Nephron (organoid): ENCODE measurements around the gene DCST2.

Experiments
- H3K27ac Mint-ChIP-seq, 3 experiments: 2 replicates each; pipeline ENCODE4 v1.8.0; 2020; ENCODE audit warnings: mixed read lengths in 3 of 3, mild to moderate bottlenecking in 2 of 3, moderate library complexity in 1 of 3
- H3K27me3 Mint-ChIP-seq: 2 replicates; pipeline ENCODE4 v1.8.0; 2021; ENCODE audit warnings: low read depth, mild to moderate bottlenecking, moderate library complexity, mixed read lengths
- H3K36me3 Mint-ChIP-seq: 2 replicates; pipeline ENCODE4 v1.8.0; 2020; ENCODE audit warnings: low read depth, mixed read lengths
- H3K4me1 Mint-ChIP-seq: 2 replicates; pipeline ENCODE4 v1.8.0; 2020; ENCODE audit warnings: mixed read lengths
- H3K4me3 Mint-ChIP-seq, 3 experiments: 2 replicates each; pipeline ENCODE4 v1.8.0; 2020; ENCODE audit warnings: mild to moderate bottlenecking in 3 of 3, mixed read lengths in 3 of 3, moderate library complexity in 2 of 3
- H3K9me3 Mint-ChIP-seq: 2 replicates; pipeline ENCODE4 v1.8.0; 2020; ENCODE audit warnings: mixed read lengths
- TF ChIP-seq, protein P1 (sequence below), 3 experiments: fragments of 200-600 bp; sonication (generic); IDR thresholded peaks; one replicate each; pipeline ENCODE4 v1.5.0; 2021; ENCODE audit warnings: antibody characterized with exemption in 3 of 3; ENCODE audit not compliant: unreplicated experiment in 3 of 3

DCST2 gene

DNA sequence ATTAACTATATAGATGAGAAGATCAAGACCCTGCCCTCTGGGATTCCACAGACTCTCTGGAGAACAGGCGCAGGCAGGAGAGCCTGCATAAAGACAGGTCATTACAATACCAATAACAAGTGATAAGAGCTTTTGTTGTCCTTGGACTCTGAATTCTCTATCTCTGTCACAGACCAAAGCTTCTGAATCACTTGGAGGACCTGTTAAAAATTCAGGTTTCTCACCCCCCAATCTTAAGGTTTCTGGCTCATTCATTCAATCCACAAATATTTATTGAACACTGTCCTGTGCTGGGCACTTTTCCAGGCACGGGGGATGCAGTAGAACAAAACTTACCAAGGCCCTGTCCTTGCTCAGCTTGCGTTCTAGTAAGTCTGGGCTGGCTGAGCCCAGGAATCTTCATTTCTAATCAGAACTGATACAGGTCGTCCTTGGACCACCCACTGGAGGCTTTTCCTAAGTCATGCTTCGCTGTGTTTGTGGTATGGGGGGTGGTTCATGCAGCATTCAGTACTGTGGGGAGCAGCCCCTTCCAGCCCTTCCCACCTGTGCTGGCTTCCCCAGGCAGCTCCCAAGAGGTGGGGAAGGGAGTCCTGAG lies 31.4 kb upstream of the DCST2 start:
- peak overlapping the region; percentile 13 to 88 (median 69) for H3K27ac Mint-ChIP-seq
- no peaks in the 10 kb centered on the region for H3K9me3 Mint-ChIP-seq
- TF ChIP-seq, protein P1, sequence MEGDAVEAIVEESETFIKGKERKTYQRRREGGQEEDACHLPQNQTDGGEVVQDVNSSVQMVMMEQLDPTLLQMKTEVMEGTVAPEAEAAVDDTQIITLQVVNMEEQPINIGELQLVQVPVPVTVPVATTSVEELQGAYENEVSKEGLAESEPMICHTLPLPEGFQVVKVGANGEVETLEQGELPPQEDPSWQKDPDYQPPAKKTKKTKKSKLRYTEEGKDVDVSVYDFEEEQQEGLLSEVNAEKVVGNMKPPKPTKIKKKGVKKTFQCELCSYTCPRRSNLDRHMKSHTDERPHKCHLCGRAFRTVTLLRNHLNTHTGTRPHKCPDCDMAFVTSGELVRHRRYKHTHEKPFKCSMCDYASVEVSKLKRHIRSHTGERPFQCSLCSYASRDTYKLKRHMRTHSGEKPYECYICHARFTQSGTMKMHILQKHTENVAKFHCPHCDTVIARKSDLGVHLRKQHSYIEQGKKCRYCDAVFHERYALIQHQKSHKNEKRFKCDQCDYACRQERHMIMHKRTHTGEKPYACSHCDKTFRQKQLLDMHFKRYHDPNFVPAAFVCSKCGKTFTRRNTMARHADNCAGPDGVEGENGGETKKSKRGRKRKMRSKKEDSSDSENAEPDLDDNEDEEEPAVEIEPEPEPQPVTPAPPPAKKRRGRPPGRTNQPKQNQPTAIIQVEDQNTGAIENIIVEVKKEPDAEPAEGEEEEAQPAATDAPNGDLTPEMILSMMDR (IDR thresholded peaks at IDR 0.05; ENCODE audit: unreplicated experiment in 3 of 3), result no peak
- peaks cover 17% of the 10 kb centered on the region for H3K36me3 Mint-ChIP-seq
- peaks cover 17% of the 10 kb centered on the region for H3K27me3 Mint-ChIP-seq
- H3K4me3 Mint-ChIP-seq, result peak overlapping the region; percentile 86 to 92 (median 89)
- peaks cover 32% of the 10 kb centered on the region for H3K4me1 Mint-ChIP-seq

- peaks cover 17% of the 10 kb centered on the region for H3K36me3 Mint-ChIP-seq
- peak overlapping the region; percentile 13 to 88 (median 69) for H3K27ac Mint-ChIP-seq
- H3K27me3 Mint-ChIP-seq, result peaks cover 17% of the 10 kb centered on the region
- H3K9me3 Mint-ChIP-seq, result no peaks in the 10 kb centered on the region
- peak overlapping the region; percentile 86 to 92 (median 89) for H3K4me3 Mint-ChIP-seq
- TF ChIP-seq, protein P1 (IDR thresholded peaks at IDR 0.05; ENCODE audit: unreplicated experiment in 3 of 3), result no peak
- peaks cover 32% of the 10 kb centered on the region for H3K4me1 Mint-ChIP-seq
Measured at GRCh38 chr1:155064111-155064831, 30.7 kb upstream of the DCST2 start.

DNA sequence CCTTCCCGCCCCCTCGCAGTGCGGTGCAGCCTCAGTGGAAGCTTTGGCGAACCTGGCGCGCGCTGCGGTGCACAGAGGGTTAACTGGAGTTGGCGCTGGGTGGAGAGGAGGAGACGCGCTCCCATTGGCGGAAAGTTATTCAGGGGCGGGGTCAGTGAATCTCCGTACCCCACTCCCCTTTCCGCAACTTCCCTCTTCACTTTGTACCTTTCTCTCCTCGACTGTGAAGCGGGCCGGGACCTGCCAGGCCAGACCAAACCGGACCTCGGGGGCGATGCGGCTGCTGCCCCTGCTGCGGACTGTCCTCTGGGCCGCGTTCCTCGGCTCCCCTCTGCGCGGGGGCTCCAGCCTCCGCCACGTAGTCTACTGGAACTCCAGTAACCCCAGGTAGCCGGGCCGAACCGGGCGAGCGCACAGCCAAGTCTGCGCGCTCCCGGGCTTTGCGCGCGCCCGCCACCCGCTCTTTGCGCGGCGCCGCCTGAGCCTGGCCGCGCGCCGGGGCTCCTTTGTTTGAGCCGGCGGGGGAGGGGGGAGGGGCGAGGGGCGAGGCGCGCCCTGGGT lies 30.0 kb upstream of the DCST2 start, which contains the start of gene EFNA4:
Gene EFNA4, plus strand, starts transcription at position 191 of the 561 bp plus-strand sequence. Its CDS starts 84 bp downstream, at position 275.
- Mint-ChIP-seq H3K4me3 (peak within 1 kb of the TSS; percentile 86 to 92 (median 89)), H3K9me3 (no peaks in the 10 kb centered on the region), H3K4me1 (peaks cover 32% of the 10 kb centered on the region), H3K36me3 (peaks cover 16% of the 10 kb centered on the region), H3K27me3 (peaks cover 17% of the 10 kb centered on the region), H3K27ac (peak within 1 kb of the TSS; percentile 13 to 90 (median 69))
- TF ChIP-seq, protein P1 (IDR thresholded peaks at IDR 0.05; ENCODE audit: unreplicated experiment in 3 of 3), result no peak

GRCh38 chr1:155062702-155063411 lies 29.3 kb upstream of the DCST2 start:
- peaks cover 32% of the 10 kb centered on the region for H3K4me1 Mint-ChIP-seq
- H3K4me3 Mint-ChIP-seq, result peak overlapping the region; percentile 86 to 87 (median 86)
- TF ChIP-seq, protein P1 (IDR thresholded peaks at IDR 0.05; ENCODE audit: unreplicated experiment in 3 of 3), result peak; percentile 82 to 93 (median 92)
- peaks cover 12% of the 10 kb centered on the region for H3K36me3 Mint-ChIP-seq
- peak overlapping the region in 2 of 3 experiments; percentile 66 to 90 for H3K27ac Mint-ChIP-seq
- H3K9me3 Mint-ChIP-seq, result no peaks in the 10 kb centered on the region
- peaks cover 17% of the 10 kb centered on the region for H3K27me3 Mint-ChIP-seq

DNA sequence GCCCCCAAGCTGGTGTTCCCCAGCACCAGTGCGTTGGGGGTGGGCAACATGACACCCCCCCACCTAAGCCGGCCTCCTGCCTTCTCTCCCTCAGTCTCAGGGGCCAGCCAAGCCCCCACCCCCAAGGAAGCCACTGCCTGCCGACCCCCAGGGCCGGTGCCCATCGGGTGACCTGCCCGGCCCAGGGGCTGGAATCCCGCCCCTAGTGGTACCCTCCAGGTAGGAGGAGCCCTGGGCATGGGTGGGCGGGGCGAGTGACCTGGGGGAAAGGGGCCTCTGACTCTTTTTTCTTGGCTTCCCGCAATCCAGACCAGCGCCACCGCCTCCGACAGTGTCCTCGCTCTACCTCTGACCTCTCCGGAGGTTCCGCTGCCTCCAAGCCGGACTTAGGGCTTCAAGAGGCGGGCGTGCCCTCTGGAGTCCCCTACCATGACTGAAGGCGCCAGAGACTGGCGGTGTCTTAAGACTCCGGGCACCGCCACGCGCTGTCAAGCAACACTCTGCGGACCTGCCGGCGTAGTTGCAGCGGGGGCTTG lies 28.6 kb upstream of the DCST2 start:
- Mint-ChIP-seq H3K36me3 (peaks cover 9% of the 10 kb centered on the region), H3K9me3 (no peaks in the 10 kb centered on the region), H3K4me1 (peaks cover 32% of the 10 kb centered on the region), H3K27ac (peak overlapping the region in 1 of 3 experiments; percentile 55), H3K27me3 (peaks cover 17% of the 10 kb centered on the region), H3K4me3 (peak overlapping the region; percentile 86 to 87 (median 86))
- TF ChIP-seq, protein P1 (IDR thresholded peaks at IDR 0.05; ENCODE audit: unreplicated experiment in 3 of 3), result no peak
